ENCODE results near the gene LAMB4. TPM values are rescaled to one million over a fixed set of nuclear protein-coding genes. Genes with fewer than 3 reads are reported as not detected.

LAMB4 gene
- under 0.01 and 0.44 TPM in 2 replicates for total RNA-seq

GRCh38 chr7:108130261-108130660 lies at the start of gene LAMB4:
LAMB4 (minus strand) TSS chr7:108130361; CDS start chr7:108123164, 7,197 bp downstream.

GRCh38 chr7:108002726-108003598 lies 127.2 kb downstream of the LAMB4 start, which contains the start of gene LAMB1:
LAMB1 (minus strand) TSS chr7:108003161; CDS start chr7:108002885, 276 bp downstream.

Other genes starting within 250 kb of the LAMB4 start
- gene DLD, start 239.2 kb downstream of the LAMB4 start, total RNA-seq, result 54.6 and 91.9 TPM in 2 replicates
- 478 and 504 TPM in 2 replicates for gene LAMB1, start 127.2 kb downstream of the LAMB4 start, total RNA-seq

Measured in smooth muscle cell of trachea (primary cell).